ENCODE data around the gene PARD3B.

GRCh38 chr2:205568620-205569019, 1023.3 kb downstream of the PARD3B start:
- TF ChIP-seq TAF1 (IDR thresholded peaks at IDR 0.05; ENCODE audit: low read depth, low read length) (no peak), POLR2AphosphoS5 (IDR thresholded peaks at IDR 0.05; ENCODE audit: low read depth, low read length) (no peak), POLR2A (IDR thresholded peaks at IDR 0.05; ENCODE audit: low read depth, low read length) (no peak), SPI1 (IDR thresholded peaks at IDR 0.05; ENCODE audit: low read depth, low read length) (no peak)

Data from GM12891 (cell line).